Bronchial epithelial cell (primary cell): ENCODE results near the gene SLC35F6. TPM values are rescaled to one million over a fixed set of nuclear protein-coding genes. Genes with fewer than 3 reads are reported as not detected.

Experiments used
- DNase-seq: peaks from one replicate; pipeline ENCODE4 v3.0.0-alpha.2; 2010; ENCODE audit warnings: low read depth
- FAIRE-seq: peaks from 2 replicates; lab custom pipeline; 2011; peaks lifted over from hg19 to GRCh38; lab: Jason Lieb, UNC
- H3K27me3 ChIP-seq: 2 replicates; pipeline ENCODE4 v1.5.1; 2011; ENCODE audit warnings: low read length; ENCODE audit not compliant: control insufficient read depth, insufficient read depth
- H3K36me3 ChIP-seq: 2 replicates; pipeline ENCODE4 v1.5.1; 2011; ENCODE audit warnings: low read length; ENCODE audit not compliant: control insufficient read depth, insufficient read depth
- H3K4me3 ChIP-seq: 2 replicates; pipeline ENCODE4 v1.5.1; 2011; ENCODE audit warnings: mild to moderate bottlenecking, low read depth, low read length, control low read depth
- total RNA-seq: library from RNA; depleted of rRNA; stranded (reverse); fragments of >200 nt; gene quantifications from 2 replicates; pipeline ENCODE4 v1.2.1, GENCODE V29; 2014
- TF ChIP-seq, protein P1 (sequence below): IDR thresholded peaks from 2 replicates; pipeline ENCODE4 v1.5.1; 2011; ENCODE audit warnings: mild to moderate bottlenecking, moderate library complexity, low read length, control low read depth, inconsistent platforms; ENCODE audit not compliant: insufficient read depth, severe bottlenecking

Gene SLC35F6
- total RNA-seq, 1 donor from 2014 or later: 29.2 TPM

DNA sequence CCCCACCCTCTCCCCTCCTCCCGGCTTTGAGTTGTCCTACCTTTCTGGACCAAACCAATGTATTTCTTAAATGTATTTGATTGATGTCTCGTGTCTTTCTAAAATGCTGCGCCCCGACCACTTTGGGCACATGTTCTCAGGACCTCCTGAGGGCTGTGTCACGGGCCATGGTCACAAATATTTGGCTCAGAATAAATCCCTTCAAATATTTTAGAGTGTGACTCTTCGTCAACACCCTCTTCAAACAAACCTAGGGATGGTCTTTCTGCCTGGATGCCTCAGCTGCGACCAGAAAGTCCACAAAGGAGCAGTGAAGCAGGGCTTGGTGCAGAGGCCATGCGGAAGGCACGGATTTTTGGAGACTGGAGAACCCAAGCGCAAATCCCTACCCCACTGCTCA is 1.1 kb upstream of the SLC35F6 start:
- peaks cover 5% of the 10 kb centered on the region for H3K36me3 ChIP-seq
- DNase-seq (no peak), FAIRE-seq (no peak)
- TF ChIP-seq, protein P1, sequence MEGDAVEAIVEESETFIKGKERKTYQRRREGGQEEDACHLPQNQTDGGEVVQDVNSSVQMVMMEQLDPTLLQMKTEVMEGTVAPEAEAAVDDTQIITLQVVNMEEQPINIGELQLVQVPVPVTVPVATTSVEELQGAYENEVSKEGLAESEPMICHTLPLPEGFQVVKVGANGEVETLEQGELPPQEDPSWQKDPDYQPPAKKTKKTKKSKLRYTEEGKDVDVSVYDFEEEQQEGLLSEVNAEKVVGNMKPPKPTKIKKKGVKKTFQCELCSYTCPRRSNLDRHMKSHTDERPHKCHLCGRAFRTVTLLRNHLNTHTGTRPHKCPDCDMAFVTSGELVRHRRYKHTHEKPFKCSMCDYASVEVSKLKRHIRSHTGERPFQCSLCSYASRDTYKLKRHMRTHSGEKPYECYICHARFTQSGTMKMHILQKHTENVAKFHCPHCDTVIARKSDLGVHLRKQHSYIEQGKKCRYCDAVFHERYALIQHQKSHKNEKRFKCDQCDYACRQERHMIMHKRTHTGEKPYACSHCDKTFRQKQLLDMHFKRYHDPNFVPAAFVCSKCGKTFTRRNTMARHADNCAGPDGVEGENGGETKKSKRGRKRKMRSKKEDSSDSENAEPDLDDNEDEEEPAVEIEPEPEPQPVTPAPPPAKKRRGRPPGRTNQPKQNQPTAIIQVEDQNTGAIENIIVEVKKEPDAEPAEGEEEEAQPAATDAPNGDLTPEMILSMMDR: no peak
- H3K27me3 ChIP-seq: no peaks in the 10 kb centered on the region
- H3K4me3 ChIP-seq: no peak overlapping the region

DNA sequence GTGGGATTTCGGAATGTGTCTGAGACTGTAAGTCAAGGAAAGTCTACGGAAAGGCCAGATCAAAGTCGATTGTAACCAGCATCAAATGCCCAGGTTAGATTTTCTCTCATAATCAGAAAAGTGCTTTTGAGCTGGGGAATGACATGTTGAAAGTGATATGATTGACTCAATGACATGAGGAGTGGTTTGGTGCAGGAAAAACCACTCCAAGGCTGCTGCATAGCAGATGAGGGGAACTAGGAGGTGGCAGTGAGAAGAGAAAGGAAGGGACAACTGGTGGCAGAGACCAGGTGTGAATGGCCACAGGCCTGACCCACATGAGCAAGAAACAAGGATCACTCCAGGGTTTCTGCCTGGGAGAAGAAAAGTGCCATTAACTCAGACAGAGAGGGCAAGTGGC is 822 bp downstream of the SLC35F6 start:
- no peaks in the 10 kb centered on the region for H3K27me3 ChIP-seq
- FAIRE-seq (no peak), DNase-seq (no peak)
- H3K36me3 ChIP-seq: peaks cover 5% of the 10 kb centered on the region
- H3K4me3 ChIP-seq: peak overlapping the region; percentile 95
- TF ChIP-seq, protein P1: no peak

DNA sequence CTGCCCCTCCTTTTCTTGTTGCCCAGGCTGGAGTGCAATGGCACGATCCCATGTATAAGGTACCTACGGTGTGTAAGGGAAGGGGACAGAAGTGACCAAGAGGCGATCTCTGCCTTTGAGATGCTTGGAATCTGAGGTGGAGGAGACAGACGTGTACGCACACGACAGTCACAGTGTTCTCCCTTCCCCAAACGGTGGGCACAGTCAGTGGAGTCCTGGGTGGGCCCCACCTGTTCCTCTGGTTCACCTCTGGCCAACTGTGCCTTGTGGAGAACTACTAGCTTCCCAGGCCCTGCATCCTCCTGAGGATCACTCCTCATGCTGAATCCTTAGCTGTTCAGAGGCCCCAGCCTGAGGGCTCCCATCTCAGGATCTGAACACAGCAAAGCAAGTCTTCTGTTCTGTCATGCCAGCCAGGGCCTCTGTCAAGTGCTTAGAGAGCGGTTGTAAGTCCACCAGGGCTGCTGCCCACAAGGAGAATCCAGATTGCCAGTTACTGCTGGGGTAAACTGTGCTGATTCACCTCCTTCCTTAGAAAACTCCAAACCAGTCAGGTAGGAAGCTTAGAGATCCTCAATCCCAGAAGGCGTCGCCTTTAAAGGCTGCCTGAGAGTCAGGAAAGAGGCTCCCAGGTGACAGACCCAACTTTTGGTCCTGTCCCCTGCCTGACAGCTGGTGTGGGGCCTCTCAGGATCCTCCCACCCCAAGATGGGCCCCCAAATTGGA is 1.6 kb downstream of the SLC35F6 start:
- DNase-seq (peak; percentile 54), FAIRE-seq (no peak)
- H3K4me3 ChIP-seq: peak overlapping the region; percentile 95
- TF ChIP-seq, protein P1: no peak
- H3K27me3 ChIP-seq: no peaks in the 10 kb centered on the region
- H3K36me3 ChIP-seq: peaks cover 5% of the 10 kb centered on the region

DNA sequence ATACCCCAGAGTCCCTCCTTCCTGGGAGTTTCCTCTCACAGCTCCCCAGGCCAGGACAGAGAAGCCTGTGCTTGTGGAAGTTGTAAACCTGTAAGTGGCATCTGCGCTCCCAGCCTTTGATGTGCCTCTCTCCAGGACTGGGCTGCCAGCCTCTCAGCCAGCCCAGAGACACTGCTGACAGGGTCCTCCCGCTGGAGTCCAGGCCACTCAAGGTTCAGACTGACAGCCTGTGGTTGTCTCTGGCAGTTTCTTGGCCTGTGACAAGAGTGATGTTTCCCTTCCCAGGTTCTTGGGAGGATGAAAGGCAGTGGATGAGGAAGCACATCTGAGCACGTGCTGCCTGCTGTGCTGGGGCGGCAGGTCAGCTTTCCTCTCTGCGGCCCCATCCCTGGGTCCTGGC is 3.0 kb downstream of the SLC35F6 start:
- no peak overlapping the region for H3K4me3 ChIP-seq
- no peaks in the 10 kb centered on the region for H3K27me3 ChIP-seq
- FAIRE-seq (no peak), DNase-seq (no peak)
- TF ChIP-seq, protein P1: no peak
- peaks cover 5% of the 10 kb centered on the region for H3K36me3 ChIP-seq

DNA sequence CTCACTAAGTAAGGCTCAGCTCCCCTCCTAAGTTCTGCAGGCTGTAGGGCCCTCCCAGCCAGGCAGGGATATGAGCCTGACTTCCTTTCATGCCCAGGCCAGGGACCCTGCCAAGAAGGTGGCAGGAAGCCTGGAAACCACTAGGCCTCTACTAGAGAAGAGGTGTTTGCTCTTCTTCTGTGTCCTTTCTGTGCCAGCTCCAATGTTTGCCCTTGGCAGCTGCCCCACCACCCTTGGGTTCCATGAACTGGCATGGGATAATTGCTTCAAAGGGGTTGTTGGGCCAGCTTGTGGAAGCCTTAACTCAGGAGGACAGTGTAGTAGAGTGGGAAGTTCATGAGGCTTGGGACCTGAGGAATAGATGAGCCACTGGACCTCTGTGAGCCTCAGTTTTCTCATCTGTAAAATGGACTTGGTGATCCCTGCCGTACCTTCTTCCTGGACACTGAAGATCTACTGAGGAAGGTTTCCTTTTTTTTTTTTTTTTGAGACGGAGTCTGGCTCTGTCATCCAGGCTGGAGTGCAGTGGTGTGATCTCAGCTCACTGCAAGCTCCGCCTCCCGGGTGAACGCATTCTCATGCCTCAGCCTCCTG is 3.9 kb downstream of the SLC35F6 start:
- FAIRE-seq (no peak), DNase-seq (no peak)
- TF ChIP-seq, protein P1: no peak
- H3K36me3 ChIP-seq: peaks cover 5% of the 10 kb centered on the region
- H3K27me3 ChIP-seq: no peaks in the 10 kb centered on the region
- no peak overlapping the region for H3K4me3 ChIP-seq
